Fibroblast of lung (primary cell): ENCODE data around the gene RFNG. TPM values are rescaled to one million over a fixed set of nuclear protein-coding genes. Genes with fewer than 3 reads are reported as not detected.

ENCODE experiments used
- DNase-seq, 2 donors: peaks; one replicate each; pipeline versions ENCODE4 v3.0.0 to v3.0.0-alpha.2; 2010; ENCODE audit warnings: low read depth in 2 of 2
- H2AFZ ChIP-seq: 2 replicates; pipeline ENCODE4 v1.5.1; 2012; ENCODE audit warnings: low read length, control low read depth, inconsistent platforms
- H3K27ac ChIP-seq: 2 replicates; pipeline ENCODE4 v1.5.1; 2011; ENCODE audit warnings: low read length, control low read depth; ENCODE audit not compliant: insufficient read depth
- H3K27me3 ChIP-seq: 2 replicates; pipeline ENCODE4 v1.5.1; 2011; ENCODE audit warnings: mild to moderate bottlenecking, low read length; ENCODE audit not compliant: control insufficient read depth, insufficient read depth
- H3K36me3 ChIP-seq: 2 replicates; pipeline ENCODE4 v1.5.1; 2011; ENCODE audit warnings: low read length; ENCODE audit not compliant: control insufficient read depth, insufficient read depth
- H3K4me1 ChIP-seq: 2 replicates; pipeline ENCODE4 v1.5.1; 2011; ENCODE audit warnings: low read length; ENCODE audit not compliant: control insufficient read depth, insufficient read depth; ENCODE audit errors: extremely low read depth
- H3K4me2 ChIP-seq: 2 replicates; pipeline ENCODE4 v1.5.1; 2011; ENCODE audit warnings: low read length, control low read depth; ENCODE audit not compliant: insufficient read depth; ENCODE audit errors: extremely low read depth
- H3K4me3 ChIP-seq, 4 experiments: fragments of 200-600 bp in 1 of 4; sonication (generic) in 1 of 4; replicated peaks in 1 of 4; 2 replicates each; pipeline ENCODE4 v1.5.1; 2011 to 2016; ENCODE audit warnings: low read length in 4 of 4, low read depth in 3 of 4, mild to moderate bottlenecking in 3 of 4, control low read depth in 2 of 4, inconsistent platforms in 1 of 4, mixed read lengths in 1 of 4; ENCODE audit not compliant: insufficient read depth in 1 of 4; ENCODE audit errors: control extremely low read depth in 1 of 4
- H3K79me2 ChIP-seq: 2 replicates; pipeline ENCODE4 v1.5.1; 2012; ENCODE audit warnings: mild to moderate bottlenecking, low read length, inconsistent platforms; ENCODE audit not compliant: control insufficient read depth, insufficient read depth
- H3K9ac ChIP-seq: 2 replicates; pipeline ENCODE4 v1.5.1; 2011; ENCODE audit warnings: mild to moderate bottlenecking, low read length, control low read depth; ENCODE audit not compliant: insufficient read depth
- H3K9me3 ChIP-seq: 2 replicates; pipeline ENCODE4 v1.5.1; 2012; ENCODE audit warnings: low read depth, low read length; ENCODE audit not compliant: control insufficient read depth, insufficient read depth
- H4K20me1 ChIP-seq: 2 replicates; pipeline ENCODE4 v1.5.1; 2011; ENCODE audit warnings: low read length; ENCODE audit not compliant: control insufficient read depth, insufficient read depth; ENCODE audit errors: extremely low read depth
- CTCF ChIP-seq, 2 donors: IDR thresholded peaks in 1 of 2; conservative IDR thresholded peaks in 1 of 2; 1 replicate in 1 of 2; 2 replicates in 1 of 2; pipeline ENCODE4 v1.5.1; 2011 to 2012; ENCODE audit warnings: low read length in 2 of 2, control low read depth in 1 of 2, inconsistent platforms in 1 of 2, low read depth in 1 of 2, mild to moderate bottlenecking in 1 of 2
- EZH2 ChIP-seq: IDR thresholded peaks from 2 replicates; pipeline ENCODE4 v1.5.1; 2012; ENCODE audit warnings: low read length, control low read depth, mild to moderate bottlenecking; ENCODE audit errors: missing control alignments
- polyA plus RNA-seq, 2 donors: library from polyadenylated mRNA; depleted of rRNA in 1 of 2; stranded (reverse) in 1 of 2; unstranded in 1 of 2; fragments of >200 nt; gene quantifications; 2 replicates each; pipeline ENCODE4 v1.2.1, GENCODE V29; 2011 to 2012; ENCODE audit warnings: missing spikeins in 1 of 2
- total RNA-seq: library from RNA; depleted of rRNA; stranded (reverse); fragments of >200 nt; gene quantifications from 2 replicates; pipeline ENCODE4 v1.2.1, GENCODE V29; 2014

Gene RFNG
- total and polyA plus RNA-seq, 2 donors (not counting 1 experiment from before 2014, with no cell fraction given): 14.5 to 48.9 TPM

GRCh38 chr17:82047379-82047778, 4.2 kb downstream of the RFNG start:
- no peaks in the 10 kb centered on the region for H4K20me1 ChIP-seq
- no peak overlapping the region for H3K27ac ChIP-seq
- no peak overlapping the region for H2AFZ ChIP-seq
- peaks cover 3% of the 10 kb centered on the region for H3K4me1 ChIP-seq
- H3K36me3 ChIP-seq: peaks cover 22% of the 10 kb centered on the region
- H3K79me2 ChIP-seq: peaks cover 5% of the 10 kb centered on the region
- no peak overlapping the region for H3K4me2 ChIP-seq
- TF ChIP-seq EZH2: no peak
- no peak for DNase-seq
- H3K4me3 ChIP-seq: no peak overlapping the region
- no peaks in the 10 kb centered on the region for H3K9me3 ChIP-seq
- no peaks in the 10 kb centered on the region for H3K27me3 ChIP-seq
- no peak overlapping the region for H3K9ac ChIP-seq

- Histone ChIP-seq H3K4me2 (no peak overlapping the region), H3K9me3 (no peaks in the 10 kb centered on the region), H3K4me1 (peaks cover 3% of the 10 kb centered on the region), H3K27me3 (no peaks in the 10 kb centered on the region), H2AFZ (no peak overlapping the region), H3K27ac (no peak overlapping the region), H3K9ac (no peak overlapping the region), H3K79me2 (peaks cover 2% of the 10 kb centered on the region), H3K36me3 (peaks cover 22% of the 10 kb centered on the region), H4K20me1 (no peaks in the 10 kb centered on the region), H3K4me3 (no peak overlapping the region)
- TF ChIP-seq CTCF (conservative IDR thresholded peaks at IDR 0.05 in 1 of 2, IDR thresholded peaks at IDR 0.05 in 1 of 2; ENCODE audit: low read depth in 1 of 2, low read length in 2 of 2): no peak
- TF ChIP-seq EZH2: no peak
- DNase-seq: no peak
These were observed 4.7 kb downstream of the RFNG start for GRCh38 chr17:82046903-82047302.

GRCh38 chr17:82045936-82046484, 5.6 kb downstream of the RFNG start:
- no peaks in the 10 kb centered on the region for H3K9me3 ChIP-seq
- no peak overlapping the region for H3K27ac ChIP-seq
- no peak overlapping the region for H3K4me2 ChIP-seq
- peaks cover 2% of the 10 kb centered on the region for H3K79me2 ChIP-seq
- H2AFZ ChIP-seq: no peak overlapping the region
- peaks cover 3% of the 10 kb centered on the region for H3K4me1 ChIP-seq
- no peak for TF ChIP-seq EZH2
- no peak for TF ChIP-seq CTCF (conservative IDR thresholded peaks at IDR 0.05 in 1 of 2, IDR thresholded peaks at IDR 0.05 in 1 of 2; ENCODE audit: low read depth in 1 of 2, low read length in 2 of 2)
- H3K4me3 ChIP-seq: no peak overlapping the region
- DNase-seq: no peak
- H4K20me1 ChIP-seq: no peaks in the 10 kb centered on the region
- H3K36me3 ChIP-seq: peaks cover 22% of the 10 kb centered on the region
- no peaks in the 10 kb centered on the region for H3K27me3 ChIP-seq
- no peak overlapping the region for H3K9ac ChIP-seq
